SU-DHL-6 (cell line): ENCODE data around the gene TMEM127.

Source experiments
- H2AFZ ChIP-seq: fragments of 200-600 bp; sonication (generic); 2 replicates; pipeline ENCODE4 v1.6.1; 2014; ENCODE audit warnings: low read depth, mild to moderate bottlenecking, moderate library complexity, mixed read lengths, antibody characterized with exemption, low read length; ENCODE audit not compliant: severe bottlenecking
- H3F3A ChIP-seq: fragments of 200-600 bp; shearing (Covaris generic); 2 replicates; pipeline ENCODE4 v1.6.0; 2016; ENCODE audit warnings: antibody characterized with exemption, mild to moderate bottlenecking; ENCODE audit not compliant: insufficient read depth
- H3K27ac ChIP-seq: fragments of 200-600 bp; sonication (generic); 2 replicates; pipeline ENCODE4 v1.5.1; 2016; ENCODE audit warnings: low read depth, mild to moderate bottlenecking, low read length, moderate library complexity, mixed read lengths
- H3K27me3 ChIP-seq: fragments of 200-600 bp; sonication (generic), shearing (Covaris generic); 2 replicates; pipeline ENCODE4 v1.6.0; 2014; ENCODE audit warnings: mild to moderate bottlenecking, low read length
- H3K36me3 ChIP-seq: fragments of 200-600 bp; sonication (generic); 2 replicates; pipeline ENCODE4 v1.6.1; 2014; ENCODE audit warnings: mild to moderate bottlenecking, low read length, mixed read lengths
- H3K4me2 ChIP-seq: fragments of 300-600, 200-600 bp; shearing (Covaris generic), sonication (generic); 2 replicates; pipeline ENCODE4 v1.6.0; 2014; ENCODE audit warnings: low read length, low read depth, mild to moderate bottlenecking; ENCODE audit not compliant: poor library complexity, severe bottlenecking
- H3K4me3 ChIP-seq: fragments of 200-600 bp; sonication (generic); 2 replicates; pipeline ENCODE4 v1.5.1; 2014; ENCODE audit warnings: antibody characterized with exemption, low read length, mild to moderate bottlenecking, mixed read lengths; ENCODE audit not compliant: insufficient read depth, poor library complexity, severe bottlenecking
- H3K79me2 ChIP-seq: fragments of 200-600 bp; sonication (generic); 2 replicates; pipeline ENCODE4 v1.6.1; 2014; ENCODE audit warnings: mild to moderate bottlenecking, low read length, moderate library complexity; ENCODE audit not compliant: insufficient read depth
- H3K9ac ChIP-seq: fragments of 200-600 bp; sonication (generic); 2 replicates; pipeline ENCODE4 v1.7.0; 2014; ENCODE audit warnings: mild to moderate bottlenecking, low read length
- H3K9me2 ChIP-seq: fragments of 200-600 bp; sonication (generic); replicated peaks from 2 replicates; pipeline ENCODE4 v1.6.1; 2014; ENCODE audit warnings: low read length; ENCODE audit not compliant: insufficient read depth
- H3K9me3 ChIP-seq: fragments of 200-600 bp; sonication (generic); 2 replicates; pipeline ENCODE4 v1.6.1; 2014; ENCODE audit warnings: low read length, mixed read lengths; ENCODE audit not compliant: insufficient read depth
- H4K20me1 ChIP-seq: fragments of 200-600 bp; sonication (generic); 2 replicates; pipeline ENCODE4 v1.6.1; 2014; ENCODE audit warnings: low read depth, mild to moderate bottlenecking, antibody characterized with exemption, low read length, moderate library complexity, mixed read lengths
- CTCF ChIP-seq: fragments of 200-600 bp; sonication (generic); IDR thresholded peaks from one replicate; pipeline ENCODE4 v1.5.1; 2017; ENCODE audit warnings: antibody characterized with exemption, mild to moderate bottlenecking, low read length, moderate library complexity; ENCODE audit not compliant: insufficient read depth, poor library complexity, severe bottlenecking
- EZH2phosphoT487 ChIP-seq: fragments of 200-600 bp; sonication (generic), shearing (Covaris generic); conservative IDR thresholded peaks from 2 replicates; pipeline ENCODE4 v1.6.1; 2018; ENCODE audit warnings: mild to moderate bottlenecking, antibody characterized with exemption, low read length, moderate library complexity, mixed read lengths

TMEM127 gene

DNA sequence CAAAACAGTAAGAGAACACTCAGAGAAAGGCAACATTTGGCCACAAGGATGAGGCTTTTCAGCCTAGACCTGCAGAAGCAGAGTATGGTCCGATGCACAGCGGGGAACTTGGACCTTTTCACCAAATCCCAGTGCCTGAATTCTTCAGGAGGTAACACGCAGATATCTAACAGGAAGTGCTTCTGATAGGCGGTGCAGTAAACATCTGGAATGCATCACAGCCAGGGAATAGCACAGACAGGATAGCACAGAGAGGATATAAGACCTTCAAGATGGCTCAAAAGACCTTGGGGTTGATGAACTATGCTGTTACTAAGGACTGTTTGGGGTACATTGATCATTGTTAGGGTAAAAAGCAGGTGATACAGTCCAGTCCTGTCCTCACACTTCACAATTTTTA lies 1.7 kb downstream of the TMEM127 start:
- H3K36me3 ChIP-seq, result peaks cover 3% of the 10 kb centered on the region; the same call in 1 of the 2 replicates
- no peaks in the 10 kb centered on the region for H3K9me2 ChIP-seq
- TF ChIP-seq CTCF (no peak), EZH2phosphoT487 (no peak)
- no peak overlapping the region for H3K27ac ChIP-seq
- no peaks in the 10 kb centered on the region for H4K20me1 ChIP-seq
- no peaks in the 10 kb centered on the region for H3K27me3 ChIP-seq
- peaks cover 79% of the 10 kb centered on the region for H3K79me2 ChIP-seq
- peak overlapping the region; percentile 81 for H3K9ac ChIP-seq
- H3K9me3 ChIP-seq, result no peaks in the 10 kb centered on the region
- H3F3A ChIP-seq, result no peaks in the 10 kb centered on the region
- peak overlapping the region; percentile 93 for H3K4me3 ChIP-seq
- H2AFZ ChIP-seq, result no peak overlapping the region
- H3K4me2 ChIP-seq, result peak overlapping the region; percentile 72

GRCh38 chr2:96262306-96262705 lies 3.5 kb downstream of the TMEM127 start:
- Histone ChIP-seq H3F3A (no peaks in the 10 kb centered on the region), H3K79me2 (peaks cover 84% of the 10 kb centered on the region), H4K20me1 (no peaks in the 10 kb centered on the region), H3K9ac (no peak overlapping the region), H3K9me3 (no peaks in the 10 kb centered on the region), H3K9me2 (no peaks in the 10 kb centered on the region), H3K27ac (no peak overlapping the region), H3K4me2 (no peak overlapping the region), H3K27me3 (no peaks in the 10 kb centered on the region), H3K4me3 (no peak overlapping the region), H3K36me3 (no peaks in the 10 kb centered on the region), H2AFZ (no peak overlapping the region)
- TF ChIP-seq EZH2phosphoT487 (no peak), CTCF (no peak)

DNA sequence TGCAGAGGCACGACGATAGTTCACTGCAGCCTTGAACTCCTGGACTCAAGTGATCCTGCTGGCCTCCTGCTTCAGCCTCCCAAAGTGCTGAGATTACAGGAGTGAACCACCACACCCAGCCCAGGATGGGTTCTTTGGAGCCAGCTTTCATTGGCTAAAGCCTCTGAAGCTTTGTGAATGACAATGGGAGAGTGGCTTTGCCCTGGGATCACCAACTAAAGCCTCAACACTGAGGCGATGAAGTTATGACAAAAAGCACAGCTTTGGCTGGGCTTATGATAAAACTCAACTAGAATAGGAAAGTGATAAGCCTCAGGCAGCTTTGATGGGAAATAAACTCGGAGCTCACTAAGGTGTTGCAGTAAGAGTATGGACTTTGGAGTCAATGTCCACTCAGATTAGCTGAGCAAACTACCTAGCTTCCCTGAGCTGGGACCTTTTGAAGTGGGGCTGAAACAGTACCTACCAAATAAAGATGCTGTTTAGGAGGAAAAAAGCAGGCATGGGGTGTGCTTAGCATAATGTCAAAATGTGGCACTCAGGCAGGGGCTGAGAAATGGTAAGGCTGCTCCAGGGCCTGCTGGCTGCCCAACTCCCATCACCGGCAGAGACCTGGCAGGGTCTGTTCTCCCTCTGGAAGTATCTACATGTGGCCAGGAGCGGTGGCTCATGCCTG lies 4.3 kb downstream of the TMEM127 start:
- Histone ChIP-seq H3K27ac (no peak overlapping the region), H4K20me1 (no peaks in the 10 kb centered on the region), H3K4me2 (no peak overlapping the region)

More for the DNA sequence above, 4.3 kb downstream of the TMEM127 start:
- no peaks in the 10 kb centered on the region for H3K27me3 ChIP-seq
- H3K79me2 ChIP-seq, result peaks cover 82% of the 10 kb centered on the region
- no peaks in the 10 kb centered on the region for H3K9me3 ChIP-seq
- no peaks in the 10 kb centered on the region for H3K9me2 ChIP-seq
- H2AFZ ChIP-seq, result no peak overlapping the region
- no peak overlapping the region for H3K4me3 ChIP-seq
- H3K36me3 ChIP-seq, result no peaks in the 10 kb centered on the region
- TF ChIP-seq EZH2phosphoT487 (no peak), CTCF (no peak)
- H3K9ac ChIP-seq, result no peak overlapping the region
- no peaks in the 10 kb centered on the region for H3F3A ChIP-seq
